Measurements from ENCODE around the gene KRT38. TPM values are rescaled to one million over a fixed set of nuclear protein-coding genes. Genes with fewer than 3 reads are reported as not detected.
A peak's percentile ranks its signal among the peaks of the same experiment; 100 is the strongest.

Gene KRT38
- total RNA-seq, 6 donors from 2014 or later: not detected

DNA sequence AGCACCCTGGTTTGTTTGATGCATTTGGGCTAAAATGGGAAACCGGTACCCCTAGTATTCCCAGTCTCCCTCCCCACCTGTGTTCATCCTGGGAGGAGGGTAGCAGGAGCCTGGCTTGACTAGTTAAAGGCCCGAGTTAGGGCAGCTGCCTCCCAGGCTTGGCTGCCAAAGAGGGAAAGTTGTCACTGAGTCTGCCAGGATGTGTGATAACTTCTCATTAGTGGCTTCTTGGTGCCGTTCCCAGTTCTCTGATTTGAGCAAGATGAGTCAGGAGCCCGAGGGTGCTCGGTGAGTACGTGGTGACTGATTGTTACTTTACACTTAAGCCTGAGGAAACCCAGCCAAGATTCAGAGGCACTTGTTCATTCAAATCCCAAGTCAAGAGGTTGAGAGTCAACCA, 23.9 kb upstream of the KRT38 start:
- no peak for TF ChIP-seq POLR2AphosphoS5 (IDR thresholded peaks at IDR 0.05)
- peak in 1 of 4 donors; percentile 50 for TF ChIP-seq EP300 (IDR thresholded peaks at IDR 0.05)
- H3K4me3 ChIP-seq: no peak overlapping the region
- peaks cover 0 to 13% (median 5%) of the 10 kb centered on the region in 4 donors for H3K4me1 ChIP-seq
- peak; percentile 75 to 81 for ATAC-seq (ENCODE audit: low FRiP score in 2 of 2)
- H3K9me3 ChIP-seq: no peaks in the 10 kb centered on the region
- DNase-seq: peak in 1 of 2 donors; percentile 89
- no peak overlapping the region for H3K27ac ChIP-seq
- no peaks in the 10 kb centered on the region for H3K36me3 ChIP-seq
- H3K27me3 ChIP-seq: no peaks in the 10 kb centered on the region
- whole genome bisulfite sequencing, 2 donors: 35 to 45% methylated on average over 6 of the region's 6 CpGs

DNA sequence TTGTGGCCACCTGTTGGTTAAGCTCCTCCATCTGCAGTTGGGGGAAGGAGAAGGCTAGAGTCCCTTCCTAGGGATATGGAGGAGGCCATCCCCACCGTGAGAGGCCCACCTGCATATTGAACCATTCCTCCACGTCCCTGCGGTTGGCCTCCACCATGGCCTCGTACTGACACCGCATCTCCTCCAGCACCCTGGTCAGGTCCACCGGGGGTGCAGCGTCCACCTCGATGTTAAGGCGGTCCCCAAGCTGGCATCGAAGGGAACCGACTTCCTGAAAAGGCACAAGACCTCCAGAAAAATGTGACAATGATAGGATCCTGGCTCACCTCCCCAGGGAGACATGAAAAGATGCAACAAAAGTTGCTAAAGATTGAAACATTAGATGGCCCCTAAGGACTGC, 23.4 kb upstream of the KRT38 start:
- no peak for TF ChIP-seq POLR2AphosphoS5 (IDR thresholded peaks at IDR 0.05)
- no peak for TF ChIP-seq EP300 (IDR thresholded peaks at IDR 0.05)
- TF ChIP-seq, protein P1, sequence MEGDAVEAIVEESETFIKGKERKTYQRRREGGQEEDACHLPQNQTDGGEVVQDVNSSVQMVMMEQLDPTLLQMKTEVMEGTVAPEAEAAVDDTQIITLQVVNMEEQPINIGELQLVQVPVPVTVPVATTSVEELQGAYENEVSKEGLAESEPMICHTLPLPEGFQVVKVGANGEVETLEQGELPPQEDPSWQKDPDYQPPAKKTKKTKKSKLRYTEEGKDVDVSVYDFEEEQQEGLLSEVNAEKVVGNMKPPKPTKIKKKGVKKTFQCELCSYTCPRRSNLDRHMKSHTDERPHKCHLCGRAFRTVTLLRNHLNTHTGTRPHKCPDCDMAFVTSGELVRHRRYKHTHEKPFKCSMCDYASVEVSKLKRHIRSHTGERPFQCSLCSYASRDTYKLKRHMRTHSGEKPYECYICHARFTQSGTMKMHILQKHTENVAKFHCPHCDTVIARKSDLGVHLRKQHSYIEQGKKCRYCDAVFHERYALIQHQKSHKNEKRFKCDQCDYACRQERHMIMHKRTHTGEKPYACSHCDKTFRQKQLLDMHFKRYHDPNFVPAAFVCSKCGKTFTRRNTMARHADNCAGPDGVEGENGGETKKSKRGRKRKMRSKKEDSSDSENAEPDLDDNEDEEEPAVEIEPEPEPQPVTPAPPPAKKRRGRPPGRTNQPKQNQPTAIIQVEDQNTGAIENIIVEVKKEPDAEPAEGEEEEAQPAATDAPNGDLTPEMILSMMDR (IDR thresholded peaks at IDR 0.05): no peak
- no peak for TF ChIP-seq POLR2A (IDR thresholded peaks at IDR 0.05)
- ATAC-seq (ENCODE audit: low FRiP score in 2 of 2) (no peak), DNase-seq (no peak)
- Histone ChIP-seq H3K27me3 (no peaks in the 10 kb centered on the region), H3K4me3 (no peak overlapping the region), H3K9me3 (no peaks in the 10 kb centered on the region), H3K4me1 (peaks cover 0 to 13% (median 5%) of the 10 kb centered on the region in 4 donors), H3K27ac (no peak overlapping the region), H3K36me3 (no peaks in the 10 kb centered on the region)
- WGBS, 2 donors: 88 to 92% methylated on average over 10 to 11 of the region's 11 CpGs

DNA sequence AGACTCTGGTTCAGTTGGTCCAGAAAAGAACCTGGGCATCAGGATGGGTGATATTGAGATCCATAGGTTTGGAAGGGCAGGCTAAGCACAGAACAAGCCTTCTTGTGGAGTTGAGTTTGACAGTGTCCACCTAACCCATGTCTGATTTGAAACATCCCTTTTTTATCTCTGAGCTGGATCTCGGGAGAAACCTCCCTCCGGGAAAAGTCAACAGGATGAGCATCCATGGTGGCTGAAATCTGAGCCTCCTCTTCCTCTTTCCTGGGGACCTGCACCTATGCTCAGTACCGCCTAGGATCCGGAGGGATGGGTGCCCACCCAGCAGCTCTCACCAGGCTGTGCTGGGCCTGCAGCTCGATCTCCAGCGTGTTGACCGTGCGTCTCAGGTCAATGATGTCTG, 23.0 kb upstream of the KRT38 start:
- Histone ChIP-seq H3K27me3 (no peaks in the 10 kb centered on the region), H3K4me3 (no peak overlapping the region), H3K4me1 (peaks cover 0 to 13% (median 5%) of the 10 kb centered on the region in 4 donors), H3K9me3 (no peaks in the 10 kb centered on the region), H3K36me3 (no peaks in the 10 kb centered on the region), H3K27ac (no peak overlapping the region)
- DNase-seq (no peak), ATAC-seq (ENCODE audit: low FRiP score in 2 of 2) (no peak)
- no peak for TF ChIP-seq EP300 (IDR thresholded peaks at IDR 0.05)
- no peak for TF ChIP-seq POLR2A (IDR thresholded peaks at IDR 0.05)
- TF ChIP-seq, protein P1 (IDR thresholded peaks at IDR 0.05): no peak
- no peak for TF ChIP-seq POLR2AphosphoS5 (IDR thresholded peaks at IDR 0.05)
- WGBS, 2 donors: 87 to 95% methylated on average over 3 to 8 of the region's 8 CpGs

DNA sequence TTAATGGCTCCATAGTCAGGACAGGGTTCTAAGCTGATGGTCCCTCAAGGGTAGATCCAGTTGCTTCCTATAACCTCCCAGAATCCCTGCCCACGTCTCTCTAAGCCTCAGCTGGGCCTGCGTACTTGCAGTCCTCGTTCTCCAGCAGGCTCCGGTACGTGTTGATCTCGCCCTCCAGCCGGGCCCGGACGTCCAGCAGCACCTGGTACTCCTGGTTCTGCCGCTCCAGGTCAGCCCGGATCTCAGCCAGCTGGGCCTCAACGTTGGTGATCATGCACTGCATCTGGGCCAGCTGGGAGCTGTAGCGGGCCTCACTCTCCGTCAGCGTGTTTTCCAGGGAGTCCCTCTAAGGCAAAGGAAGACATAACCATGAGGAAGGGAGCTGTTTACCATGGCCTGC, 21.9 kb upstream of the KRT38 start:
- Histone ChIP-seq H3K4me1 (peaks cover 0 to 13% (median 5%) of the 10 kb centered on the region in 4 donors), H3K27ac (no peak overlapping the region), H3K4me3 (no peak overlapping the region), H3K36me3 (no peaks in the 10 kb centered on the region), H3K27me3 (no peaks in the 10 kb centered on the region), H3K9me3 (no peaks in the 10 kb centered on the region)
- WGBS, 2 donors: 77 to 80% methylated on average over 15 of the region's 15 CpGs
- TF ChIP-seq, protein P1 (IDR thresholded peaks at IDR 0.05): no peak
- TF ChIP-seq POLR2AphosphoS5 (IDR thresholded peaks at IDR 0.05) (no peak), EP300 (IDR thresholded peaks at IDR 0.05) (no peak), POLR2A (IDR thresholded peaks at IDR 0.05) (no peak)
- ATAC-seq (ENCODE audit: low FRiP score in 2 of 2): no peak
- peak in 1 of 2 donors; percentile 54 for DNase-seq

DNA sequence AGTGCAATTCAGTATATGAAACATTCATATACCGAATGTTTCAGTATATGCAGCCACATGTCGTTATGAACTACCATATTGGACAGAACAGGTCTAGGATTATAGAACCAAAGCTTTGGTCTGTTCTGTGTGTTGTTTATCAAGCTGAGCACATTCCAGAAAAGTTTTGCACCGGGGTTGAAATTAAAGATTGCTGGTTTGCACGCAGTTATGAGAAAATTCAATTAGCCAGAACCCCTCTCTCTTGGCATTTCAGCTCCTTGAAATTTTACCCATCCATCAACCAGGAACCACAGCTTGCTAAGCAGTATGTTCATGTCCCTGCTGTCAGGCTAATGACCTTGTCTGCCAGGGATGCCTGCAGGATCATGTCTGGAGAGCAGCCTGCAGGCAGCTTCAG, 16.9 kb upstream of the KRT38 start:
- Histone ChIP-seq H3K36me3 (no peaks in the 10 kb centered on the region), H3K4me3 (no peak overlapping the region), H3K4me1 (no peaks in the 10 kb centered on the region), H3K27ac (no peak overlapping the region), H3K9me3 (no peaks in the 10 kb centered on the region), H3K27me3 (no peaks in the 10 kb centered on the region)
- no peak for DNase-seq
- ATAC-seq (ENCODE audit: low FRiP score in 2 of 2): no peak
- TF ChIP-seq, protein P1 (IDR thresholded peaks at IDR 0.05): no peak
- TF ChIP-seq EP300 (IDR thresholded peaks at IDR 0.05): no peak
- TF ChIP-seq POLR2A (IDR thresholded peaks at IDR 0.05): no peak
- no peak for TF ChIP-seq POLR2AphosphoS5 (IDR thresholded peaks at IDR 0.05)
- WGBS, 2 donors: 86 to 87% methylated on average over 4 of the region's 4 CpGs
